HEK293T (cell line): ENCODE results near the gene PARVA.

Experiments used
- FOXK2 ChIP-seq: fragments of 450-650 bp; IDR thresholded peaks from 2 replicates; pipeline ENCODE4 v1.6.1; 2016; ENCODE audit warnings: mild to moderate bottlenecking
- FOXM1 ChIP-seq: fragments of 450-650 bp; IDR thresholded peaks from 2 replicates; pipeline ENCODE4 v1.6.1; 2017; ENCODE audit warnings: mild to moderate bottlenecking, borderline replicate concordance
- SP1 ChIP-seq: fragments of 450-650 bp; IDR thresholded peaks from 2 replicates; pipeline ENCODE4 v1.6.1; 2017

DNA sequence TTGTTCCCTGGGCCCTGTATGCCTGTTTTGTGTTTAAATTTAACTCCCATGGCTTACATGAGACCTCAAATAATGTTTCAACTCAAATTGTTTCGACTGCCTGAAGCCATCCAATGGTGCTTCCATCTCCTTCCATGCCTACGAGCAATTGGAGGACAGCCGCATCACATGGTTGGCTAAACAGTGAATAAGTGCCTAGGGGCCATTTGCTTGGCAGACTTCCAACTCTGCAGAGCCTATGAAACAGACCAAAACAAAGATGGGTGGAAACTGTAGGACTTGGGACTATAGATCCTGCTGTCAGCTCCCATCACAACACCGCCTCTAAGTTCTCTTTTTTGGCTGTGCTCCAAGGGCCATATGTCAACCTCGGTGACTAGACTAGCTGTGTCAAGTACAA is 84.1 kb downstream of the PARVA start:
- no peak for TF ChIP-seq FOXK2
- TF ChIP-seq FOXM1 = no peak
- TF ChIP-seq SP1 = no peak
